ENCODE data around the gene KDM7A. TPM values are rescaled to one million over a fixed set of nuclear protein-coding genes. Genes with fewer than 3 reads are reported as not detected.

Gene KDM7A
- total and polyA plus RNA-seq, 9 of the 15 experiments (the other 6 are each of a cell fraction or from before 2014, with no cell fraction given): 0.90 to 8.4 (median 7.0) TPM

DNA sequence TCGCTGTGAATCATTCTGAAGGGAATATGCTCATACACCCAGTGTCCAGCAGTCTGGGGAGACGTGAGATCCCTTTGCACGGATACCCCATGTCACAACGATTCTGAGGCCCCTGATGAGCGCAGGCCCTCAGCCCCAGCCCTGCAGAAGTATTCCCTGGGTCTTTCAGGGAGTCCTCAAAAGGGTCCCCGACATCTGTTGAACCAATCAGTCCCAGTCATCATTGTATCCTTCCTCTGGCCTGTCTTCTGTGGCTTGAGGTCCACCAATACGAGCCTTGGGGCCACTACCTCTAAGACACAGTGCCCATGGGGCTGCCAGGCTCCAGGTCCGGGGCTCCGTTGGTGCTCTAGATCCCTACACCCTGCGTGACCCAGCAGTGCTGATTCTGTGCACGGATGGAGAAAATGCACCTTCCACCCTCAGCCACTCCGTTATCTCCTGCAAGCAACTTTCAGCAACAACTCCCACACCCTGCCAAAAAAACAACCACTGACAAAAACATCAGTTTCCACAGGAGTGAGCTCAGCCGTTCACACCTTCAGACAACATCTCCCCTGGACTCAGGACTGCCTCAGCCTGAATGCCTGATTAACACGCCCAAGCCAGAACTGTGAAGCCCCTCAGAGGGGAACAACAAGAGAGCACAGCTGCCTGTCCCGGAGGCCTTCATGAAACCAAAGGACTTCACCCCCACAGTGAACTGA, 46.9 kb upstream of the KDM7A start (continued):
- TF ChIP-seq, protein P1, sequence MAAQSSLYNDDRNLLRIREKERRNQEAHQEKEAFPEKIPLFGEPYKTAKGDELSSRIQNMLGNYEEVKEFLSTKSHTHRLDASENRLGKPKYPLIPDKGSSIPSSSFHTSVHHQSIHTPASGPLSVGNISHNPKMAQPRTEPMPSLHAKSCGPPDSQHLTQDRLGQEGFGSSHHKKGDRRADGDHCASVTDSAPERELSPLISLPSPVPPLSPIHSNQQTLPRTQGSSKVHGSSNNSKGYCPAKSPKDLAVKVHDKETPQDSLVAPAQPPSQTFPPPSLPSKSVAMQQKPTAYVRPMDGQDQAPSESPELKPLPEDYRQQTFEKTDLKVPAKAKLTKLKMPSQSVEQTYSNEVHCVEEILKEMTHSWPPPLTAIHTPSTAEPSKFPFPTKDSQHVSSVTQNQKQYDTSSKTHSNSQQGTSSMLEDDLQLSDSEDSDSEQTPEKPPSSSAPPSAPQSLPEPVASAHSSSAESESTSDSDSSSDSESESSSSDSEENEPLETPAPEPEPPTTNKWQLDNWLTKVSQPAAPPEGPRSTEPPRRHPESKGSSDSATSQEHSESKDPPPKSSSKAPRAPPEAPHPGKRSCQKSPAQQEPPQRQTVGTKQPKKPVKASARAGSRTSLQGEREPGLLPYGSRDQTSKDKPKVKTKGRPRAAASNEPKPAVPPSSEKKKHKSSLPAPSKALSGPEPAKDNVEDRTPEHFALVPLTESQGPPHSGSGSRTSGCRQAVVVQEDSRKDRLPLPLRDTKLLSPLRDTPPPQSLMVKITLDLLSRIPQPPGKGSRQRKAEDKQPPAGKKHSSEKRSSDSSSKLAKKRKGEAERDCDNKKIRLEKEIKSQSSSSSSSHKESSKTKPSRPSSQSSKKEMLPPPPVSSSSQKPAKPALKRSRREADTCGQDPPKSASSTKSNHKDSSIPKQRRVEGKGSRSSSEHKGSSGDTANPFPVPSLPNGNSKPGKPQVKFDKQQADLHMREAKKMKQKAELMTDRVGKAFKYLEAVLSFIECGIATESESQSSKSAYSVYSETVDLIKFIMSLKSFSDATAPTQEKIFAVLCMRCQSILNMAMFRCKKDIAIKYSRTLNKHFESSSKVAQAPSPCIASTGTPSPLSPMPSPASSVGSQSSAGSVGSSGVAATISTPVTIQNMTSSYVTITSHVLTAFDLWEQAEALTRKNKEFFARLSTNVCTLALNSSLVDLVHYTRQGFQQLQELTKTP (IDR thresholded peaks at IDR 0.05; ENCODE audit: low read depth in 1 of 2, partially characterized antibody in 2 of 2): peak in 1 of 2 experiments; percentile 13
- peak; percentile 76 for TF ChIP-seq SOX6 (IDR thresholded peaks at IDR 0.05)
- TF ChIP-seq, protein P2, sequence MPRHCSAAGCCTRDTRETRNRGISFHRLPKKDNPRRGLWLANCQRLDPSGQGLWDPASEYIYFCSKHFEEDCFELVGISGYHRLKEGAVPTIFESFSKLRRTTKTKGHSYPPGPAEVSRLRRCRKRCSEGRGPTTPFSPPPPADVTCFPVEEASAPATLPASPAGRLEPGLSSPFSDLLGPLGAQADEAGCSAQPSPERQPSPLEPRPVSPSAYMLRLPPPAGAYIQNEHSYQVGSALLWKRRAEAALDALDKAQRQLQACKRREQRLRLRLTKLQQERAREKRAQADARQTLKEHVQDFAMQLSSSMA (CRISPR knock-in tag; IDR thresholded peaks at IDR 0.05): no peak
- TF ChIP-seq, protein P3, sequence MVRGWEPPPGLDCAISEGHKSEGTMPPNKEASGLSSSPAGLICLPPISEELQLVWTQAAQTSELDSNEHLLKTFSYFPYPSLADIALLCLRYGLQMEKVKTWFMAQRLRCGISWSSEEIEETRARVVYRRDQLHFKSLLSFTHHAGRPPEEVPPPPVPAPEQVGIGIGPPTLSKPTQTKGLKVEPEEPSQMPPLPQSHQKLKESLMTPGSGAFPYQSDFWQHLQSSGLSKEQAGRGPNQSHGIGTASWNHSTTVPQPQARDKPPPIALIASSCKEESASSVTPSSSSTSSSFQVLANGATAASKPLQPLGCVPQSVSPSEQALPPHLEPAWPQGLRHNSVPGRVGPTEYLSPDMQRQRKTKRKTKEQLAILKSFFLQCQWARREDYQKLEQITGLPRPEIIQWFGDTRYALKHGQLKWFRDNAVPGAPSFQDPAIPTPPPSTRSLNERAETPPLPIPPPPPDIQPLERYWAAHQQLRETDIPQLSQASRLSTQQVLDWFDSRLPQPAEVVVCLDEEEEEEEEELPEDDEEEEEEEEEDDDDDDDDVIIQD (CRISPR knock-in tag; IDR thresholded peaks at IDR 0.05): no peak
- peak in 1 of 2 experiments; percentile 93; a peak in 2 of 4 replicates for TF ChIP-seq HDAC1 (IDR thresholded peaks at IDR 0.05)
- TF ChIP-seq, protein P4, sequence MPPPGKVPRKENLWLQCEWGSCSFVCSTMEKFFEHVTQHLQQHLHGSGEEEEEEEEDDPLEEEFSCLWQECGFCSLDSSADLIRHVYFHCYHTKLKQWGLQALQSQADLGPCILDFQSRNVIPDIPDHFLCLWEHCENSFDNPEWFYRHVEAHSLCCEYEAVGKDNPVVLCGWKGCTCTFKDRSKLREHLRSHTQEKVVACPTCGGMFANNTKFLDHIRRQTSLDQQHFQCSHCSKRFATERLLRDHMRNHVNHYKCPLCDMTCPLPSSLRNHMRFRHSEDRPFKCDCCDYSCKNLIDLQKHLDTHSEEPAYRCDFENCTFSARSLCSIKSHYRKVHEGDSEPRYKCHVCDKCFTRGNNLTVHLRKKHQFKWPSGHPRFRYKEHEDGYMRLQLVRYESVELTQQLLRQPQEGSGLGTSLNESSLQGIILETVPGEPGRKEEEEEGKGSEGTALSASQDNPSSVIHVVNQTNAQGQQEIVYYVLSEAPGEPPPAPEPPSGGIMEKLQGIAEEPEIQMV (tag; conservative IDR thresholded peaks at IDR 0.05; ENCODE audit: low read depth): no peak
- TF ChIP-seq ETV6 (IDR thresholded peaks at IDR 0.05; ENCODE audit: borderline replicate concordance in 1 of 2, low read depth in 2 of 2, low read length in 1 of 2): no peak
- TF ChIP-seq ETV6 (CRISPR knock-in tag; IDR thresholded peaks at IDR 0.05; ENCODE audit: borderline replicate concordance): 0 out of 2 replicates have a peak, but pooled peaks have one; percentile 60
- 0 out of 2 replicates have a peak, but pooled peaks have one; percentile 13 for TF ChIP-seq BHLHE40 (IDR thresholded peaks at IDR 0.05; ENCODE audit: low read length)
- TF ChIP-seq ZNF217 (CRISPR knock-in tag; IDR thresholded peaks at IDR 0.05): no peak
- no peak for TF ChIP-seq ZNF79 (CRISPR knock-in tag; IDR thresholded peaks at IDR 0.05; ENCODE audit: low read depth)
- TF ChIP-seq, protein P5, sequence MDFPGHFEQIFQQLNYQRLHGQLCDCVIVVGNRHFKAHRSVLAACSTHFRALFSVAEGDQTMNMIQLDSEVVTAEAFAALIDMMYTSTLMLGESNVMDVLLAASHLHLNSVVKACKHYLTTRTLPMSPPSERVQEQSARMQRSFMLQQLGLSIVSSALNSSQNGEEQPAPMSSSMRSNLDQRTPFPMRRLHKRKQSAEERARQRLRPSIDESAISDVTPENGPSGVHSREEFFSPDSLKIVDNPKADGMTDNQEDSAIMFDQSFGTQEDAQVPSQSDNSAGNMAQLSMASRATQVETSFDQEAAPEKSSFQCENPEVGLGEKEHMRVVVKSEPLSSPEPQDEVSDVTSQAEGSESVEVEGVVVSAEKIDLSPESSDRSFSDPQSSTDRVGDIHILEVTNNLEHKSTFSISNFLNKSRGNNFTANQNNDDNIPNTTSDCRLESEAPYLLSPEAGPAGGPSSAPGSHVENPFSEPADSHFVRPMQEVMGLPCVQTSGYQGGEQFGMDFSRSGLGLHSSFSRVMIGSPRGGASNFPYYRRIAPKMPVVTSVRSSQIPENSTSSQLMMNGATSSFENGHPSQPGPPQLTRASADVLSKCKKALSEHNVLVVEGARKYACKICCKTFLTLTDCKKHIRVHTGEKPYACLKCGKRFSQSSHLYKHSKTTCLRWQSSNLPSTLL (IDR thresholded peaks at IDR 0.05): 0 out of 2 replicates have a peak, but pooled peaks have one; percentile 25
- TF ChIP-seq EP300 (IDR thresholded peaks at IDR 0.05; ENCODE audit: low read length): peak; percentile 75; the same call in 1 of the 2 replicates
- peak; percentile 93 for TF ChIP-seq ZEB2 (IDR thresholded peaks at IDR 0.05)
- no peak for TF ChIP-seq TAF15 (IDR thresholded peaks at IDR 0.05; ENCODE audit: low read depth, low read length)
- TF ChIP-seq RBM25 (IDR thresholded peaks at IDR 0.05; ENCODE audit: low read depth, low read length, severe bottlenecking): no peak

Data from K562 (cell line).